ENCODE results near the gene SERPING1.

Gene SERPING1

GRCh38 chr11:57650739-57651090 lies 53.2 kb downstream of the SERPING1 start:
- TF ChIP-seq REST (IDR thresholded peaks at IDR 0.05; ENCODE audit: insufficient read depth in 1 of 2, low read depth in 2 of 2, low read length in 2 of 2) = no peak
- no peak for TF ChIP-seq POLR2AphosphoS5 (IDR thresholded peaks at IDR 0.05; ENCODE audit: low read depth, low read length)
- no peak for TF ChIP-seq FOXP2 (optimal IDR thresholded peaks at IDR 0.05; ENCODE audit: borderline replicate concordance, extremely low read depth, extremely low read length, insufficient read depth)
- TF ChIP-seq SIN3A (IDR thresholded peaks at IDR 0.05; ENCODE audit: borderline replicate concordance, insufficient read depth, low read length) = no peak
- TF ChIP-seq TAF1 (IDR thresholded peaks at IDR 0.05; ENCODE audit: borderline replicate concordance, insufficient read depth, low read length) = no peak

- no peak for TF ChIP-seq FOXP2 (optimal IDR thresholded peaks at IDR 0.05; ENCODE audit: borderline replicate concordance, extremely low read depth, extremely low read length, insufficient read depth)
- no peak for TF ChIP-seq POLR2AphosphoS5 (IDR thresholded peaks at IDR 0.05; ENCODE audit: low read depth, low read length)
- TF ChIP-seq REST (IDR thresholded peaks at IDR 0.05; ENCODE audit: insufficient read depth in 1 of 2, low read depth in 2 of 2, low read length in 2 of 2) = no peak
- no peak for TF ChIP-seq TAF1 (IDR thresholded peaks at IDR 0.05; ENCODE audit: borderline replicate concordance, insufficient read depth, low read length)
- TF ChIP-seq SIN3A (IDR thresholded peaks at IDR 0.05; ENCODE audit: borderline replicate concordance, insufficient read depth, low read length) = no peak
Observed at GRCh38 chr11:57651408-57651807, 53.9 kb downstream of the SERPING1 start.

GRCh38 chr11:57652662-57653061 lies 55.2 kb downstream of the SERPING1 start:
- TF ChIP-seq SIN3A (IDR thresholded peaks at IDR 0.05; ENCODE audit: borderline replicate concordance, insufficient read depth, low read length) = no peak
- TF ChIP-seq POLR2AphosphoS5 (IDR thresholded peaks at IDR 0.05; ENCODE audit: low read depth, low read length) = no peak
- no peak for TF ChIP-seq FOXP2 (optimal IDR thresholded peaks at IDR 0.05; ENCODE audit: borderline replicate concordance, extremely low read depth, extremely low read length, insufficient read depth)
- TF ChIP-seq REST (IDR thresholded peaks at IDR 0.05; ENCODE audit: insufficient read depth in 1 of 2, low read depth in 2 of 2, low read length in 2 of 2) = no peak
- TF ChIP-seq TAF1 (IDR thresholded peaks at IDR 0.05; ENCODE audit: borderline replicate concordance, insufficient read depth, low read length) = no peak

GRCh38 chr11:57653163-57653562 lies 55.7 kb downstream of the SERPING1 start:
- TF ChIP-seq TAF1 (IDR thresholded peaks at IDR 0.05; ENCODE audit: borderline replicate concordance, insufficient read depth, low read length) = no peak
- TF ChIP-seq REST (IDR thresholded peaks at IDR 0.05; ENCODE audit: insufficient read depth in 1 of 2, low read depth in 2 of 2, low read length in 2 of 2) = no peak
- no peak for TF ChIP-seq FOXP2 (optimal IDR thresholded peaks at IDR 0.05; ENCODE audit: borderline replicate concordance, extremely low read depth, extremely low read length, insufficient read depth)
- TF ChIP-seq SIN3A (IDR thresholded peaks at IDR 0.05; ENCODE audit: borderline replicate concordance, insufficient read depth, low read length) = no peak
- TF ChIP-seq POLR2AphosphoS5 (IDR thresholded peaks at IDR 0.05; ENCODE audit: low read depth, low read length) = no peak

- TF ChIP-seq FOXP2 (optimal IDR thresholded peaks at IDR 0.05; ENCODE audit: borderline replicate concordance, extremely low read depth, extremely low read length, insufficient read depth) (no peak), REST (IDR thresholded peaks at IDR 0.05; ENCODE audit: insufficient read depth in 1 of 2, low read depth in 2 of 2, low read length in 2 of 2) (no peak), POLR2AphosphoS5 (IDR thresholded peaks at IDR 0.05; ENCODE audit: low read depth, low read length) (no peak), SIN3A (IDR thresholded peaks at IDR 0.05; ENCODE audit: borderline replicate concordance, insufficient read depth, low read length) (no peak), TAF1 (IDR thresholded peaks at IDR 0.05; ENCODE audit: borderline replicate concordance, insufficient read depth, low read length) (no peak)
Observed at GRCh38 chr11:57656885-57657193, 59.4 kb downstream of the SERPING1 start.

Data from PFSK-1 (cell line).